K562 (cell line): ENCODE measurements around the gene PRR11. TPM values are rescaled to one million over a fixed set of nuclear protein-coding genes. Genes with fewer than 3 reads are reported as not detected.

Experiments
- ATAC-seq: fragments of 200-7000 bp; cut with Tn5 transposase; 3 replicates; pipeline ENCODE4 v1.9.1; 2020; ENCODE audit warnings: moderate library complexity
- BruUV-seq: library from RNA; stranded (reverse); fragments of 400-500 nt; replicated peaks from 2 replicates; lab custom pipeline; 2021; lab: Mats Ljungman, UMichigan
- CTCF ChIA-PET: fragments of 300-600 bp; formaldehyde crosslinking; extraction: SDS; loops from one replicate; lab custom pipeline; 2021; ENCODE audit warnings: low intra/inter-chr PET ratio; lab: Yijun Ruan, JAX
- POLR2A ChIA-PET: fragments of 300-600, 350-650 bp; sonication (Branson Sonifier 250); formaldehyde crosslinking; extraction: SDS; loops from one replicate; lab custom pipeline; 2021; ENCODE audit warnings: antibody characterized with exemption, inconsistent platforms; lab: Yijun Ruan, JAX
- DNase-seq, 4 experiments: peaks; one replicate each; pipeline versions ENCODE4 v3.0.0 to v3.0.0-alpha.2; 2011 to 2018; ENCODE audit warnings: low spot score in 3 of 4, mixed read lengths in 3 of 4; ENCODE audit errors: extremely low read depth in 1 of 4
- FAIRE-seq: peaks from 2 replicates; lab custom pipeline; 2011; peaks lifted over from hg19 to GRCh38; lab: Jason Lieb, UNC
- H2AFZ ChIP-seq: 2 replicates; pipeline ENCODE4 v1.6.0; 2011; ENCODE audit warnings: low read depth, low read length, control low read depth, inconsistent platforms
- H3K27ac ChIP-seq: fragments of 200-600 bp; 3 replicates; pipeline ENCODE4 v1.8.0; 2011; ENCODE audit warnings: low read depth, mild to moderate bottlenecking, control low read depth, inconsistent platforms, low read length, moderate library complexity, mixed read lengths; ENCODE audit errors: extremely low read depth
- H3K27me3 ChIP-seq, 2 experiments: fragments of 300-600 bp in 1 of 2; 2 replicates in 1 of 2; 3 replicates in 1 of 2; pipeline versions ENCODE4 v1.6.0 to v1.8.0; 2011; ENCODE audit warnings: inconsistent platforms in 2 of 2, low read length in 2 of 2, mild to moderate bottlenecking in 1 of 2, mixed read lengths in 1 of 2, moderate library complexity in 1 of 2; ENCODE audit not compliant: control insufficient read depth in 2 of 2, insufficient read depth in 2 of 2
- H3K36me3 ChIP-seq: fragments of 300-600 bp; 3 replicates; pipeline ENCODE4 v1.8.0; 2011; ENCODE audit warnings: mild to moderate bottlenecking, low read length, inconsistent platforms; ENCODE audit not compliant: control insufficient read depth, insufficient read depth
- H3K4me1 ChIP-seq, 2 experiments: fragments of 200-600 bp in 1 of 2; replicated peaks in 1 of 2; 2 replicates in 1 of 2; 3 replicates in 1 of 2; pipeline versions ENCODE4 v1.5.1 to v1.8.0; 2011; ENCODE audit warnings: inconsistent platforms in 2 of 2, low read length in 2 of 2, mild to moderate bottlenecking in 1 of 2, mixed read lengths in 1 of 2, moderate library complexity in 1 of 2; ENCODE audit not compliant: control insufficient read depth in 2 of 2, insufficient read depth in 2 of 2
- H3K4me2 ChIP-seq: 2 replicates; pipeline ENCODE4 v1.6.1; 2011; ENCODE audit warnings: low read length, control low read depth, inconsistent platforms, mixed read lengths; ENCODE audit not compliant: insufficient read depth
- H3K4me3 ChIP-seq: fragments of 200-600 bp; sonication (generic), shearing (Covaris generic); 2 replicates; pipeline ENCODE4 v1.5.1; 2016; ENCODE audit warnings: control low read depth, inconsistent platforms
- H3K79me2 ChIP-seq: fragments of 200-600 bp; 3 replicates; pipeline ENCODE4 v1.8.0; 2011; ENCODE audit warnings: low read length, inconsistent platforms; ENCODE audit not compliant: control insufficient read depth, insufficient read depth
- H3K9ac ChIP-seq, 2 experiments: 2 replicates each; pipeline versions ENCODE4 v1.6.0 to v1.6.1; 2011; ENCODE audit warnings: low read depth in 2 of 2, low read length in 2 of 2, control low read depth in 1 of 2, inconsistent platforms in 1 of 2, mild to moderate bottlenecking in 1 of 2, mixed read lengths in 1 of 2; ENCODE audit not compliant: insufficient read depth in 1 of 2
- H3K9me1 ChIP-seq: one replicate; pipeline ENCODE4 v1.6.0; 2011; ENCODE audit warnings: inconsistent platforms, mild to moderate bottlenecking, low read length, moderate library complexity; ENCODE audit not compliant: control insufficient read depth, insufficient read depth
- H3K9me3 ChIP-seq: replicated peaks from 2 replicates; pipeline ENCODE4 v1.5.1; 2011; ENCODE audit warnings: low read depth, low read length, inconsistent platforms; ENCODE audit not compliant: control insufficient read depth, insufficient read depth
- H4K20me1 ChIP-seq: replicated peaks from 2 replicates; pipeline ENCODE4 v1.6.1; 2011; ENCODE audit warnings: low read length, inconsistent platforms, mixed read lengths; ENCODE audit not compliant: control insufficient read depth, insufficient read depth
- ZBTB43 ChIP-seq: sonication (generic); formaldehyde crosslinking; IDR thresholded peaks from 2 replicates; pipeline ENCODE4 v1.8.0; 2023; ENCODE audit warnings: mild to moderate bottlenecking, missing genetic modification reagents
- ZNF274 ChIP-seq: IDR thresholded peaks from 2 replicates; pipeline ENCODE4 v1.6.1; 2011; ENCODE audit warnings: low read depth, mild to moderate bottlenecking, low read length, moderate library complexity, borderline replicate concordance
- ZNF445 ChIP-seq: fragments of 250-450 bp; sonication (Bioruptor Pico); IDR thresholded peaks from 2 replicates; pipeline ENCODE4 v1.4.0; 2020; ENCODE audit warnings: low read depth, mild to moderate bottlenecking, moderate library complexity
- ZNF551 ChIP-seq: fragments of 250-450 bp; sonication (Bioruptor Pico); IDR thresholded peaks from 2 replicates; pipeline ENCODE4 v1.5.0; 2021; ENCODE audit warnings: mild to moderate bottlenecking, moderate library complexity
- ZNF696 ChIP-seq: fragments of 250-450 bp; sonication (Bioruptor Pico); conservative IDR thresholded peaks from 2 replicates; pipeline ENCODE4 v1.4.0; 2020; ENCODE audit warnings: mild to moderate bottlenecking, moderate library complexity
- WGBS: fragments of 100-300 bp; shearing (Covaris generic); methylation state at CpG from one replicate; pipeline ENCODE4 v1.1.6; 2016; ENCODE audit warnings: low coverage, mixed read lengths; ENCODE audit not compliant: insufficient coverage; ENCODE audit errors: missing lambda C conversion rate; 5-methylcytosine and 5-hydroxymethylcytosine counted together
- in situ Hi-C: fragments of 300-500 bp; cut with MboI; formaldehyde crosslinking; loops from 4 replicates; pipeline ENCODE4 v1.15.0; 2018; ENCODE audit warnings: inconsistent platforms, mixed read lengths
- intact Hi-C: fragments of 100-400 bp; cut with micrococcal nuclease; formaldehyde crosslinking; loops from 2 replicates; pipeline ENCODE4 v1.14.2; 2022
- polyA plus RNA-seq, 8 experiments: library from polyadenylated mRNA; depleted of rRNA in 4 of 8; stranded (reverse) in 5 of 8; unstranded in 3 of 8; fragments of >200 nt; fragmentation: Nextera tagmentation in 2 of 8; fragmentation: Illumina TruSeq in 1 of 8; extraction: Ambion mirVana in 2 of 8; extraction: Trizol in 1 of 8; gene quantifications; 2 replicates each; pipeline versions ENCODE4 v1.2.1 to v1.2.3, GENCODE V29; 2011 to 2014; ENCODE audit warnings: inconsistent platforms in 1 of 8, missing spikeins in 1 of 8
- total RNA-seq, 7 experiments: library from RNA; depleted of rRNA in 6 of 7; stranded (reverse); fragments of >200 nt in 6 of 7; fragmentation: Illumina TruSeq in 2 of 7; extraction: Trizol in 2 of 7; gene quantifications; 2 replicates each; pipeline versions ENCODE4 v1.2.1 to v1.2.3, GENCODE V29; 2011 to 2021; ENCODE audit warnings: low replicate concordance in 1 of 7
- TF ChIP-seq, protein P1 (sequence below), 3 experiments: fragments of 200-800 bp in 1 of 3; fragments of 250-450 bp in 1 of 3; fragments of 450-650 bp in 1 of 3; sonication (Bioruptor Pico) in 1 of 3; sonication (Bioruptor generic) in 1 of 3; formaldehyde crosslinking in 1 of 3; IDR thresholded peaks; 2 replicates each; pipeline versions ENCODE4 v1.6.1 to v1.8.0; 2016 to 2022; ENCODE audit warnings: mild to moderate bottlenecking in 2 of 3, missing genetic modification characterization in 2 of 3, missing compliant biosample characterization in 1 of 3, moderate library complexity in 1 of 3

Gene PRR11
- total and polyA plus RNA-seq, 9 of the 15 experiments (the other 6 are each of a cell fraction or from before 2014, with no cell fraction given): 13.3 to 75.2 (median 46.4) TPM

GRCh38 chr17:59111539-59111938 is 44.0 kb upstream of the PRR11 start:
- FAIRE-seq (no peak), DNase-seq (no peak)
- intact Hi-C loops (no loop called here), in situ Hi-C loops (no loop called here)
- no peak overlapping the region for H2AFZ ChIP-seq
- 79% methylated on average over 3 of the region's 3 CpGs for WGBS
- ChIA-PET CTCF (interaction anchor here (0.6 kb wide), 1 partner anchor 520 kb away, joined by 5 read pairs; no protein-coding TSS in a partner anchor), POLR2A (interaction anchor here (1.3 kb wide), 1 partner anchor 25 kb away, joined by 5 read pairs; no protein-coding TSS in a partner anchor)
- no peaks in the 10 kb centered on the region for H3K9me3 ChIP-seq
- no peak overlapping the region for H3K9ac ChIP-seq
- peaks cover 3 to 8% of the 10 kb centered on the region in 2 experiments; a peak in 3 of 5 replicates for H3K4me1 ChIP-seq
- H3K9me1 ChIP-seq: no peaks in the 10 kb centered on the region
- peaks cover 40% of the 10 kb centered on the region for H3K36me3 ChIP-seq
- no TSS peak for BruUV-seq
- H3K4me3 ChIP-seq: no peak overlapping the region
- no peaks in the 10 kb centered on the region for H3K27me3 ChIP-seq
- no peaks in the 10 kb centered on the region for H4K20me1 ChIP-seq
- TF ChIP-seq ZNF445 (CRISPR knock-in tag) (no peak), ZBTB43 (CRISPR knock-in tag) (no peak), ZNF551 (no peak), ZNF274 (no peak), ZNF696 (CRISPR knock-in tag) (no peak)
- TF ChIP-seq, protein P1, sequence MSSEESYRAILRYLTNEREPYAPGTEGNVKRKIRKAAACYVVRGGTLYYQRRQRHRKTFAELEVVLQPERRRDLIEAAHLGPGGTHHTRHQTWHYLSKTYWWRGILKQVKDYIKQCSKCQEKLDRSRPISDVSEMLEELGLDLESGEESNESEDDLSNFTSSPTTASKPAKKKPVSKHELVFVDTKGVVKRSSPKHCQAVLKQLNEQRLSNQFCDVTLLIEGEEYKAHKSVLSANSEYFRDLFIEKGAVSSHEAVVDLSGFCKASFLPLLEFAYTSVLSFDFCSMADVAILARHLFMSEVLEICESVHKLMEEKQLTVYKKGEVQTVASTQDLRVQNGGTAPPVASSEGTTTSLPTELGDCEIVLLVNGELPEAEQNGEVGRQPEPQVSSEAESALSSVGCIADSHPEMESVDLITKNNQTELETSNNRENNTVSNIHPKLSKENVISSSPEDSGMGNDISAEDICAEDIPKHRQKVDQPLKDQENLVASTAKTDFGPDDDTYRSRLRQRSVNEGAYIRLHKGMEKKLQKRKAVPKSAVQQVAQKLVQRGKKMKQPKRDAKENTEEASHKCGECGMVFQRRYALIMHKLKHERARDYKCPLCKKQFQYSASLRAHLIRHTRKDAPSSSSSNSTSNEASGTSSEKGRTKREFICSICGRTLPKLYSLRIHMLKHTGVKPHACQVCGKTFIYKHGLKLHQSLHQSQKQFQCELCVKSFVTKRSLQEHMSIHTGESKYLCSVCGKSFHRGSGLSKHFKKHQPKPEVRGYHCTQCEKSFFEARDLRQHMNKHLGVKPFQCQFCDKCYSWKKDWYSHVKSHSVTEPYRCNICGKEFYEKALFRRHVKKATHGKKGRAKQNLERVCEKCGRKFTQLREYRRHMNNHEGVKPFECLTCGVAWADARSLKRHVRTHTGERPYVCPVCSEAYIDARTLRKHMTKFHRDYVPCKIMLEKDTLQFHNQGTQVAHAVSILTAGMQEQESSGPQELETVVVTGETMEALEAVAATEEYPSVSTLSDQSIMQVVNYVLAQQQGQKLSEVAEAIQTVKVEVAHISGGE (CRISPR knock-in tag; IDR thresholded peaks at IDR 0.05): peak in 1 of 3 experiments; percentile 57; a peak in 2 of 6 replicates
- TF ChIP-seq, all 486 proteins: peak for 1
- H3K4me2 ChIP-seq: no peak overlapping the region
- H3K79me2 ChIP-seq: peaks cover 6% of the 10 kb centered on the region; the same call in 1 of the 3 replicates
- H3K27ac ChIP-seq: no peak overlapping the region
- no peak for ATAC-seq
